ENCODE data around the gene LPP.

The LPP gene

DNA sequence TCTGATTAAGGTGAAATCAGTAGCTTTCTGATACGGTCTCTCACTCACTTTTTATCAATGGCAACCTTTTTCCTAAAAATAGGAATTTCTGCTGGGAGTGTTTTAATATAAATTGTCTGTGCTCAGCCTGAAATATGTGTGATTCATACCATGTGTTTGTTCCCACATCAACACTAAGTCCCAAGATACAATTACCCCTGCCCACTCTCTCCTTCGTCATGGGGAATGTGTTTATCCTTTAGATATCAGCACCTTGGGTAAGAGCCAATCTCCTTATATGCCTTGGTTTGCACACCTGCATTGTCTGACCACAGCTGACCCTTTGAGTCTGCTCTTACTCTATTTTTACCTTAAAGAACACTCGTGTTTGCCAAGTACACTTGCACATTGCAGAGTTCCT is 356.4 kb downstream of the LPP start:
- no peak for DNase-seq (ENCODE audit: low read depth in 2 of 2)

DNA sequence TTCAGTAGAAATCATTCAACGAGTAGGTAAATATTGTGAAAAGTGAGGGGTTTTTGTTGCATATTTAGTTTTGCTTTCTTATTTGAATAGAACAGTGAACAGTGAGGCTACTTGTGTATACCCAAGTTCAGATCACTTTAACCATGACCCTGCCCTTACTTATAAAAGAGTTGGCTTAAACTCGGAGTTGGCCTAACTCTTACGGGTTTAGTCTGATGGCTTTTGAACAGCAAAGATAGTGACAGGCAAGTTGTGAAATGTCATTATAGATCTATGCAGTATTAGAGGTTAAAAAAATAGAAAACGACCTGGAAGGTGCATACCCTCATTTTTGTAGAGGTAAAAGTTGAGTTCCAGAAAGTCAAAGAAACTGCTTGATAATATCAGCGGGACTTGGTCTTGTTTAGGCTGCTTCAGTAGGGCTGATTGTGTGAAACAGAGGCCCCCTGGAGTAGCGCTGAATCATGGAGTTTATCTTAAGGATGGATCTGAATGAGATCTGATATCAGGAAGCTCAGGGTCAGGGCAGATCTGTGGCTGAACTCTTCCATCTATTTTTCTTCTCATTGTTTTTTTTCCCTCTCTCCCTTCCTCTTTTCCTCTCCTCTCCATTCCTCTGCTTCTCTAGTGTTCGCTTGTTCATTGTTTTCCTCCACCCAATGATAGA is 359.8 kb downstream of the LPP start:
- DNase-seq (ENCODE audit: low read depth in 2 of 2): no peak

DNA sequence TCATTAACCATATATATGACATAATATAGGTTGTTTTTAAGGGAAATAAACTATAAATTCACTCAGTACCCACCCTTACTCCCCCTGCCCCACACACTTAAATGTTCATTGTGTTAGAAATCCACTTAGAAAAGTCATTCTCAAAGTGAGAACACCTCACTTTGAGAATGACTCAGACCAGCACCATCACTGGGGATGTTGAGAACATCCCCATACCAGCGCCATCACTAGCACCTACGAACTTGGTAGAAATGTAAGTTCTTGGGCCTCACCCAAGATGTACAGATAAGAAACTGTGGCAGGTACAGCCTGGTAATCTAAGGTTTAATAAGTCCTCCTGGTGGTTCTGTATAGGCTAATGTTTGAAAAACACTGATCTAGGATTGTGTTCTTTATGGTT is 362.6 kb downstream of the LPP start:
- DNase-seq (ENCODE audit: low read depth in 2 of 2): peak; percentile 2 to 12

GRCh38 chr3:188518416-188518815 is 364.5 kb downstream of the LPP start:
- no peak for DNase-seq (ENCODE audit: low read depth in 2 of 2)

DNA sequence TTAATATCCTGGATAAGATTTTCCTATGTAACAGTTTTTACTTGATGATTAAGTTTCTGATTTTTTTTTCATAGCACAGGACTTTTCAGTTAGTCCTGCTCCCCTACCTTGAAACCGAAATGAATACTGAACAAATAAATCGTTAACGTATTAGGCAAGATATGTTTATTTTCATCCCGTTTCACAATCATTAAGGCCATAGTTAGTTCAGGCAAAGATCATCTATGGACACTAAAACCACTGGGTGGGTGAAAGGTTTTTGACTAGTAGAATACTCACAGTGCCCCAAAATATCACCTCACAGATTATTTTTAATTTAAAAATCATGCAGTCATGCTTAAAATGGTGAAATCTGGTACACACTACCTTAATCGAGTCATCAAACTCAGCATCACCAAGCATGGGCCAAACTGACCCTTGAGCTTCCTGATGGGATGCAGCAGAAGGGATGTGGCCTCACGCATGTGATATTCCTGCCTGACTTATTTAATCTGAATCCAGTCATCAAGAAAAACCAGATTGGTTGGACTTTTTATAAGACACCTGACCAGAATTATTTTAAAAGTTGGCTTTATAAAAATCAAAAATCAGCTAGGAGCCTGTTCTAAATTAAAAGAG is 365.0 kb downstream of the LPP start:
- DNase-seq (ENCODE audit: low read depth in 2 of 2): no peak

DNA sequence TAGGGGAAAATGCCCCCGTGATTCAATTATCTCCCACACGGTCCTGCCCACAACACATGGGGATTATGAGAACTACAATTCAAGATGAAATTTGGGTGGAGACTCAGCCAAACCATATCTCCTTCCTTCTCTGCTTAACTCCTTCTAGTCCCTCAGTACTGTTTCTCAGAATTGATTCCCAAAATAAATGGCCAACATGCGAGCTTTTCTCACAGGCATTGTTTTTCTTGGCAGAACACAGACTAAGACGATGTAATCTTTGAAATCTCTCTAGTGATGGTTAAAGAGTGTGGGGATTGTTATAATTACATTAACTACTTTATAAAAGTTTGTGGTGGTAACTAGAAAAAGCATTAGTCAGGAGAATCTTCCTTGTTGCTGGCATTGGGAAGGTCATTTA is 366.5 kb downstream of the LPP start:
- no peak for DNase-seq (ENCODE audit: low read depth in 2 of 2)

- DNase-seq (ENCODE audit: low read depth in 2 of 2): no peak
Measured at GRCh38 chr3:188522115-188522514, 368.2 kb downstream of the LPP start.

- DNase-seq (ENCODE audit: low read depth in 2 of 2): no peak
Measured at GRCh38 chr3:188523291-188523690, 369.3 kb downstream of the LPP start.

- DNase-seq (ENCODE audit: low read depth in 2 of 2): no peak
Measured at GRCh38 chr3:188524052-188524451, 370.1 kb downstream of the LPP start.

GRCh38 chr3:188526057-188526456 is 372.1 kb downstream of the LPP start:
- DNase-seq (ENCODE audit: low read depth in 2 of 2): no peak

DNA sequence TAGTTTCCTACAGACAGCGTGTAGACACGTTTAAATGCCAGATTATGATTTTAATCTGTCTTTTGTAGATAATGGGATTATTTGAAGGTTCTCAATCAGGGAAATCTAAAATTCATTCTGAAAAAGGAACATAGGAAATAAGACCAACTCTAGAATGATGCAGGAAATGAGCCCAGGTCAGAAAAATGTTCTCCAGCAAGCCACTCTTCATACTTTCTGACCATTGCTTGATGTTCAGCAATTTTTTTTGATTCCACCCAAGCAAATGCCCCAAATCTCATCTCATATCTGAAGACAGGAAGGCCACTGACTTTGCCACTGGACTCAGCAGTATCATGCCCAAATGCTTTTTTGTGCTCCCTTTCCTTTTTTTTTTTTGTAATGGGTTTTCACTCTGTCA is 373.4 kb downstream of the LPP start:
- no peak for DNase-seq (ENCODE audit: low read depth in 2 of 2)

DNA sequence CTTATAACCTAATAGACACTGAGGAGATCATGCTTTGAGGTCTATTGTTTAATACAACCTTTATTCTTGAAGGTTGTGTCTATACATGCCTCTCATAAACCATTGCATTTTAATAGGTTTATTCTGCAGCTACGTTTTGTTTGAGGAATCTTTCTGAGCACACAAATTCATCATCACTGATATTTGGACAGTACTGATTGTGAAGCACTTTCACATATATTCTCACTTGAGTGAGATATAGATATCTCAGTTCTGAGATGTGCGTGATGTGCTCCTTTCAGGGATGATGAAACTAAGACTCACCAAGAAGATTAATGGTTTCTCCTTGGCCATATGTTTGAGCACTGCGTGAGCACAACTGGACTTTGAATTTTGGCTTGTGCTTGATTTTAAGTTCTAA is 374.4 kb downstream of the LPP start:
- DNase-seq (ENCODE audit: low read depth in 2 of 2): no peak

- DNase-seq (ENCODE audit: low read depth in 2 of 2): no peak
Measured at GRCh38 chr3:188529228-188529627, 375.3 kb downstream of the LPP start.

GRCh38 chr3:188530226-188530625 is 376.3 kb downstream of the LPP start:
- DNase-seq (ENCODE audit: low read depth in 2 of 2): no peak

GRCh38 chr3:188531210-188531609 is 377.3 kb downstream of the LPP start:
- DNase-seq (ENCODE audit: low read depth in 2 of 2): no peak

DNA sequence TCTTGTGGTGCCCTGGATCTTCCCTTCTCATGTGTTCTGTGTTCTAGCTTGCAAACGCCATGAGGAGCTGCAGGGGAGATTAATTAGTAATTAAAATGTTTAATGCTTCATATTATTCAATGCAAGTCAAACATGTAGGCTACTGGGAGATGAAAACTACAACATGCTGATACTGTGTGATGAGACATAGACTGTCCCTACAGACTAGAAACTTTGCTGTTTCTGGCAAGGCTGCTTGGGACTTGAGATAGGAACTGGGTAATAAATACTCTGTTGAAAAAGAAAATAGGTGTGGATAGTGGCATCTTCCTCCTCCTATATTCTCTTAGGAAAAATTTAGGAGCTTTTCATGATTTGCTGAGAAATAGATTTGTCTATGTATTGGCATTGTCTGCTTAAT is 379.2 kb downstream of the LPP start:
- DNase-seq (ENCODE audit: low read depth in 2 of 2): no peak

DNA sequence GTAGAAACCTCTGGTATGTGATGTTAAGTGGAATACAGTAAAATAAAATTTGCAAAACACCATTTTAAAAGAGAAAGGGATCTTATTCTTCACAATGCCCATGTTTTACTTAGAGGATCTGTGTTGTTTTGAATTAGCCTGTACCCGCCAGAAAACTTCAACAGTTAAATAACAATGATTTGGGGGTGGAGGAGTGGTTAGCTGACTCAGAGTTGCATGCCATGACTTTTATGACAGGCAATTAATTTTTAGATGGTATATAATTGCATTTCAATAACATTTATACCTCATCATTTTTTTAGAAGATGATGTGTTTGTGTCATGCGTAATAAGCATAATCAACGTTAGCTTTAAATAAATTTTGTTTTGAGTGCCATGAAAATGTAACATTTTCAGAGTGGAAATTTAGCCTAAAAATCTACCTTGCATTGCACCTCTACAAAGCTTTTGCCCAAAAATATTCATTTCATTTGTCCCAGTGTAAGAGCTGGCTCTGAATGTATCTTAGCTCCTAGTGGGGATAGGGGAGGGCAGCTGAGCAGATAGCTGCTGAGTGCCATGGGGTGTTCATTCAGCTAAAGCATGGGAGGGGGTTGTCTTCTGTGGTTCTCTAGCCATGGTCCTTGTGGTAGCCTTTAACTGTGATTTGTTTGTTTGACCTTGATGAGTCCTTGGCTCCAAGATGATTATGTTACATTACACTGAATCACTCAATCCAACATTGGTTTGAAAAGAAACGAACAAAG is 379.8 kb downstream of the LPP start:
- DNase-seq (ENCODE audit: low read depth in 2 of 2): no peak

DNA sequence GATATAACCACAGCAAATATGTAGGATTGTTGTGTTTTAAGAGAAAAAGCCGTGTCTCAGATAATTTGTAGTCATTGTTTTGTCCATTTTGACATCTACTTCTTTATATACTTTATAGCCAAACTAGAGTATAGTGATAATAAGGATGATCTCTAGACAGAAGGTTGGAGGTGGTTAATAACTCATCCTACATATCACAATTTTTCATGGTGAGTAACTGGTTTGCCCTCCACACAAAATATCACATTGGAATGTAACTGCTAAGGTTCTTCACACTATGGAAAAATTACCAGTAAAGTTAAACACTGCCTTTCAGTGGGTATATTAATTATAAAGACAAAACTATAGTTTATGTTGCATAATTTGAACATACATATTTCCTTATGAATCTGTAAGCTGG is 380.7 kb downstream of the LPP start:
- no peak for DNase-seq (ENCODE audit: low read depth in 2 of 2)

- no peak for DNase-seq (ENCODE audit: low read depth in 2 of 2)
Measured at GRCh38 chr3:188537606-188538005, 383.6 kb downstream of the LPP start.

- DNase-seq (ENCODE audit: low read depth in 2 of 2): no peak
Measured at GRCh38 chr3:188539037-188539436, 385.1 kb downstream of the LPP start.

- no peak for DNase-seq (ENCODE audit: low read depth in 2 of 2)
Measured at GRCh38 chr3:188539631-188540194, 385.8 kb downstream of the LPP start.

GRCh38 chr3:188542196-188542595 is 388.2 kb downstream of the LPP start:
- DNase-seq (ENCODE audit: low read depth in 2 of 2): no peak

DNA sequence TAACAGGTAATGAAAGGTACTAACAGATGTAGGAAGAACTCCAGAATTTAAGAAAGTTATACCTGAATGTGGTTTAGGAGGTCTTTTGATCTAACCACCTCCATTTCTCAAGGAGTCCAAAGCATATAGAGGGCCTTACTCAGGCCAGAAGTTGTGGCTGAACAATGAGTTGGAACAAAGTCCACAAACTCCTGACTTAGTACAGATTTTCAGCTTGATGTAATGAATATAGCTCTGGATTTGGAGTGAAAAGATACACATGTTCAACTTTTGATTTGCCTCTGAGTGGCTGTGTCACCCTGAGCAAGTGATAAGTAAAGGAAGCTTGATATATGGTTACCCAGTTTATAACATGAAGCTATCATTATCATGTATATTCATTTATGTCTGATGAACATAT is 390.1 kb downstream of the LPP start:
- DNase-seq (ENCODE audit: low read depth in 2 of 2): no peak

All from stimulated activated CD4-positive, alpha-beta T cell treated with anti-CD3 and anti-CD28 coated beads, Interleukin-15, amount 100 ng/mL, for 48 hours (primary cell).